ENCODE measurements around the gene TCIRG1.

TCIRG1 gene

DNA sequence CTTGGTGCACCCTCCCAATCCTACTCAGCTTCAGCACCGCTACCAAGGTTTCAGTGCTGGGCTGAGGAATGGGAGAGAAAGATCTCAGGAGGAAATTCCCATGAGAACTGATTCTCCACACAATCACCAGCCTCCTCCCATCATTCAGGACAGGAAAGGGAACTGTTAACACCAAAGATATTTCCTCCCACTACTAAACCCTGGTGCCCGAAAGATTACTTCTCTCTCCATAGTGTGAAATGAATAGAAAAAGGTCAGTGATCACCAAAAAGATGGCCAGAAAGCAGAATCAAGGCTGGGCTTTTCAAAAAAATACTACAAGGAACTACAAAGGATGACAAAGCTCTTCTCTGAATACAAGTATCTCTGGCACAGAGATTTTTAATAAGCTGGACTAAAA lies 26.1 kb downstream of the TCIRG1 start:
- Histone ChIP-seq H3K36me3 (ENCODE audit: control insufficient read depth, insufficient read depth, low read length) (peaks cover 35% of the 10 kb centered on the region), H3K4me1 (ENCODE audit: control insufficient read depth, insufficient read depth, low read length) (no peaks in the 10 kb centered on the region), H3K9ac (ENCODE audit: low read length) (no peak overlapping the region), H3K4me3 (ENCODE audit: low read length) (no peak overlapping the region), H3K27me3 (ENCODE audit: control insufficient read depth, insufficient read depth, low read length) (no peaks in the 10 kb centered on the region), H3K27ac (ENCODE audit: low read depth, low read length) (no peak overlapping the region)

- Histone ChIP-seq H3K27ac (ENCODE audit: low read depth, low read length) (no peak overlapping the region), H3K36me3 (ENCODE audit: control insufficient read depth, insufficient read depth, low read length) (peaks cover 39% of the 10 kb centered on the region)
These were observed 27.0 kb downstream of the TCIRG1 start for GRCh38 chr11:68065841-68066240.

GRCh38 chr11:68066742-68067141 lies 27.9 kb downstream of the TCIRG1 start:
- Histone ChIP-seq H3K36me3 (ENCODE audit: control insufficient read depth, insufficient read depth, low read length) (peaks cover 33% of the 10 kb centered on the region), H3K27ac (ENCODE audit: low read depth, low read length) (no peak overlapping the region), H3K4me1 (ENCODE audit: control insufficient read depth, insufficient read depth, low read length) (no peaks in the 10 kb centered on the region), H3K4me3 (ENCODE audit: low read length) (no peak overlapping the region), H3K27me3 (ENCODE audit: control insufficient read depth, insufficient read depth, low read length) (no peaks in the 10 kb centered on the region), H3K9ac (ENCODE audit: low read length) (no peak overlapping the region)

More at GRCh38 chr11:68065841-68066240, 27.0 kb downstream of the TCIRG1 start:
- Histone ChIP-seq H3K4me1 (ENCODE audit: control insufficient read depth, insufficient read depth, low read length) (no peaks in the 10 kb centered on the region), H3K4me3 (ENCODE audit: low read length) (no peak overlapping the region), H3K27me3 (ENCODE audit: control insufficient read depth, insufficient read depth, low read length) (no peaks in the 10 kb centered on the region), H3K9ac (ENCODE audit: low read length) (no peak overlapping the region)

DNA sequence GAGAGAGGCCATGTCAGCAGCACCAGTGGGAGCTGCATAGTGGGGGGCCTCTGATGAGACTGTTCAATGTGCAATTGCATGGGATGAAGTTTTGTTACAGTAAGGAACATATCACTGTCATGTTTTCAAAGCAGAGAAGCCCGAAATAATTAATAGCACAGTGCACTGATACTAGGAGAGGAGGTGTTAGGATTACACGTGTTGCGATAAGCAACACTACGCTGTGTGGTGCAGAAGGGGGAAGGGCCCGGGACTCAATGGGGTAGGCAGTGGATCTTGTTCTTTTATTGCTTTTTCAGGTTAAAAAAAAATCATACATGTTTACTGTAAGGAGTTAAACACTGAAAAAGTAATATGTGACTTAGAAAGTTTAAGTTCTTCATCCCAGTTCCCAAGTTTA lies 29.2 kb downstream of the TCIRG1 start:
- H3K4me1 ChIP-seq (ENCODE audit: control insufficient read depth, insufficient read depth, low read length) = no peaks in the 10 kb centered on the region
- no peak overlapping the region for H3K27ac ChIP-seq (ENCODE audit: low read depth, low read length)
- H3K4me3 ChIP-seq (ENCODE audit: low read length) = no peak overlapping the region
- peaks cover 23% of the 10 kb centered on the region for H3K36me3 ChIP-seq (ENCODE audit: control insufficient read depth, insufficient read depth, low read length)
- no peak overlapping the region for H3K9ac ChIP-seq (ENCODE audit: low read length)
- no peaks in the 10 kb centered on the region for H3K27me3 ChIP-seq (ENCODE audit: control insufficient read depth, insufficient read depth, low read length)

DNA sequence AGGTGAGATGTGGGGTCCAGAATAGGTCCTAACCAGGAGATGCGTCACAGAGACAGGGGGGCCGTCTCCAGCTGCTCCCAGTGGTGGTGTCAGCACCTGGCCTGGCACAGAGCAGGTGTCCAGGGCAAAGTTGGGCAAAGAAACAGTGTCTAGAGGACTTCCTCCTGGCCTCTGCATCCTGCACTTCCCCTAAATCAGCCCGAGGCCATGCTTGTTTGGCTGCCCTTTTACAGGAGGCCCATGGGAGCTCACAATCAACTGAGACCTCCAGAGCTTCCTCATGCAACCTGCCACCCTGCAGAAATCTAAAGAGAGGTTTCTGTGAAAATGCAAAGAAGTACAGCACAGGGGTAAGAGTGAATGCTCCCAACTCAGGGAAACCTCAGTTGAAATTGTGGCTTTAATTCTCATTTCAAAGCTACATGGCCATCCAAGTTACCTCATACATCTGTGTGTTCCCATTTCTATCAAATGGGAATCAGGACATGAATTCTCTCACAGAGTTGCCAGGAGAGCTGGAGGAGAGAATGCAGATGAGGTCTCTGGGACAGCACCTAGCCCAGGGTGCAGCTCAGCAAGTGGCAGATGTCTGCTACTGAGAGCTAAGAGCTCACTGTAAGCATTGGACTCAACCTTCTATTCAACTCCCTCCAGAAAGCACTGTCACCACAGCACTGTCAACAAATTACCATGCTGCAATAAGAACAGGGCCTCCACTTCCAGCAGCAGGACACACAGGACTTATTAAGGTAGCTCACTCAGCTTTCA lies 32.6 kb downstream of the TCIRG1 start:
- Histone ChIP-seq H3K36me3 (ENCODE audit: control insufficient read depth, insufficient read depth, low read length) (peaks cover 17% of the 10 kb centered on the region), H3K9ac (ENCODE audit: low read length) (no peak overlapping the region), H3K27me3 (ENCODE audit: control insufficient read depth, insufficient read depth, low read length) (no peaks in the 10 kb centered on the region), H3K4me3 (ENCODE audit: low read length) (no peak overlapping the region), H3K4me1 (ENCODE audit: control insufficient read depth, insufficient read depth, low read length) (no peaks in the 10 kb centered on the region), H3K27ac (ENCODE audit: low read depth, low read length) (no peak overlapping the region)

DNA sequence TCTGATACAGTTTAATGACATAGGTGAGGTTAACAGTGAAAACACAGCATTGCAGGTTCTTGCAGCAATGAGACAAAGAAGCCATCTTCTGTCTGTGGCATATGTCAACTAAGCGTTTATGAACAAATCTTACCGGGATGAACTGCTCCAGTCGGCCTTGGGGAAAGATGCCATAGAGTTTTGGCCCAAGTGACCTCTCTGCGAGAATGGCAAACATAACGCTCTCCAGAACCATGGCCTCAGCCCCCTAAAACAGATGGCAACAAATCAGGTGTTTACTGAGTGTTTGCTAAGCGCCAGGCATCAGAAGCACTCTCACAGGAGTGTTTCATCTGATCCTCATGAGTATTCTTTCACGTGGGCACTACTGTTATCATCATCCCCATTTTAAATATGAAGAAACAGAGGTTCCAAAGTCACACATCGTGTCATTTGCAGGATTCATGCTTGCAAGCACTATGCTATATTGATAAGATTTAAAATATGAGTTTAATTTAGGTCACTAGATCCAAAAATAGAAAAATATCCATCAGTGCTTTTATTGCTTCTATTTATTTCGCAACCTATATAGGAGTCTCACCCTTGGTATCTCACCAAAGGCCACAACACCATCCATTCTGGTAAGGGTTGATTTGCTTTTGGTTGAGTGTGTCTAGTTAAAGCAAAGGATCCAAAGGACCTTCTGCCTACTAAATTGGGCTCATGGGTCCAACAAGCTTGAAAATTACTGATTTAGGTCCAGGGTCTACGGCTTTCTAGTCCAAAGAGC lies 35.9 kb downstream of the TCIRG1 start:
- Histone ChIP-seq H3K4me1 (ENCODE audit: control insufficient read depth, insufficient read depth, low read length) (no peaks in the 10 kb centered on the region), H3K4me3 (ENCODE audit: low read length) (no peak overlapping the region), H3K27ac (ENCODE audit: low read depth, low read length) (no peak overlapping the region), H3K36me3 (ENCODE audit: control insufficient read depth, insufficient read depth, low read length) (peaks cover 8% of the 10 kb centered on the region), H3K9ac (ENCODE audit: low read length) (no peak overlapping the region), H3K27me3 (ENCODE audit: control insufficient read depth, insufficient read depth, low read length) (no peaks in the 10 kb centered on the region)

- H3K36me3 ChIP-seq (ENCODE audit: control insufficient read depth, insufficient read depth, low read length) = peaks cover 5% of the 10 kb centered on the region
These were observed 37.7 kb downstream of the TCIRG1 start for GRCh38 chr11:68076371-68077042.

GRCh38 chr11:68077617-68078582 lies 39.1 kb downstream of the TCIRG1 start:
- Histone ChIP-seq H3K36me3 (ENCODE audit: control insufficient read depth, insufficient read depth, low read length) (peaks cover 5% of the 10 kb centered on the region), H3K4me3 (ENCODE audit: low read length) (no peak overlapping the region), H3K27me3 (ENCODE audit: control insufficient read depth, insufficient read depth, low read length) (no peaks in the 10 kb centered on the region), H3K9ac (ENCODE audit: low read length) (no peak overlapping the region), H3K27ac (ENCODE audit: low read depth, low read length) (no peak overlapping the region), H3K4me1 (ENCODE audit: control insufficient read depth, insufficient read depth, low read length) (no peaks in the 10 kb centered on the region)

More at GRCh38 chr11:68076371-68077042, 37.7 kb downstream of the TCIRG1 start:
- Histone ChIP-seq H3K4me3 (ENCODE audit: low read length) (no peak overlapping the region), H3K27me3 (ENCODE audit: control insufficient read depth, insufficient read depth, low read length) (no peaks in the 10 kb centered on the region), H3K4me1 (ENCODE audit: control insufficient read depth, insufficient read depth, low read length) (no peaks in the 10 kb centered on the region), H3K9ac (ENCODE audit: low read length) (no peak overlapping the region), H3K27ac (ENCODE audit: low read depth, low read length) (no peak overlapping the region)

DNA sequence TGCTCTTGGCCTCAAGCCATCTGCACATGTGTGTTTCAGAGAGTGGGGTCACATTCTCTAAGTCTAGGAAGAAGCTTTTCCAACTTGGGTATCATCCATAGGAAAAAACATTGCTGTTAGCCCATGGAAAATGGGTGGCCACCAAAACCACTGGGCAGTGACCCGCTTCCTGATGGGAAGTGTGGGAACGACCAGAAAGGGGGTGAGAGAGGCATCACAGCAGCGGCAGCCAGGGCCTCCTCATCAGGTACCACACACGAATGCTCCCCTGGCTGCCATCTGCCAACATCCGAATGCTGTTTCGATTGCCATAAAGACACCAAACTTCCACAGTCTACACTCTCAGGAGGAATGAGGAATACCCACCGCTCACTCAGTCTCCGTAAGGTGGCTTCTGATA lies 42.0 kb downstream of the TCIRG1 start:
- H3K36me3 ChIP-seq (ENCODE audit: control insufficient read depth, insufficient read depth, low read length) = peaks cover 2% of the 10 kb centered on the region
- no peak overlapping the region for H3K27ac ChIP-seq (ENCODE audit: low read depth, low read length)
- no peak overlapping the region for H3K4me3 ChIP-seq (ENCODE audit: low read length)
- no peak overlapping the region for H3K9ac ChIP-seq (ENCODE audit: low read length)
- no peaks in the 10 kb centered on the region for H3K27me3 ChIP-seq (ENCODE audit: control insufficient read depth, insufficient read depth, low read length)
- no peaks in the 10 kb centered on the region for H3K4me1 ChIP-seq (ENCODE audit: control insufficient read depth, insufficient read depth, low read length)

- no peaks in the 10 kb centered on the region for H3K27me3 ChIP-seq (ENCODE audit: control insufficient read depth, insufficient read depth, low read length)
- no peak overlapping the region for H3K27ac ChIP-seq (ENCODE audit: low read depth, low read length)
- H3K9ac ChIP-seq (ENCODE audit: low read length) = no peak overlapping the region
- peaks cover 2% of the 10 kb centered on the region for H3K36me3 ChIP-seq (ENCODE audit: control insufficient read depth, insufficient read depth, low read length)
- H3K4me3 ChIP-seq (ENCODE audit: low read length) = no peak overlapping the region
- no peaks in the 10 kb centered on the region for H3K4me1 ChIP-seq (ENCODE audit: control insufficient read depth, insufficient read depth, low read length)
These were observed 42.9 kb downstream of the TCIRG1 start for GRCh38 chr11:68081691-68082090.

GRCh38 chr11:68082481-68082880 lies 43.7 kb downstream of the TCIRG1 start:
- Histone ChIP-seq H3K4me1 (ENCODE audit: control insufficient read depth, insufficient read depth, low read length) (no peaks in the 10 kb centered on the region), H3K27me3 (ENCODE audit: control insufficient read depth, insufficient read depth, low read length) (no peaks in the 10 kb centered on the region), H3K4me3 (ENCODE audit: low read length) (no peak overlapping the region), H3K9ac (ENCODE audit: low read length) (no peak overlapping the region), H3K27ac (ENCODE audit: low read depth, low read length) (no peak overlapping the region), H3K36me3 (ENCODE audit: control insufficient read depth, insufficient read depth, low read length) (peaks cover 2% of the 10 kb centered on the region)

Data from rectal smooth muscle tissue (tissue), 1 donor.